ENCODE measurements around the gene PROSER1.

Gene PROSER1

GRCh38 chr13:39040206-39040605 lies 2.3 kb upstream of the PROSER1 start:
- no peak for DNase-seq
- no peak overlapping the region for H3K27ac Mint-ChIP-seq
- no peak for ATAC-seq (replicated peaks)
- H3K4me3 Mint-ChIP-seq, result peak overlapping the region in 1 of 2 donors; percentile 52
- H3K27me3 Mint-ChIP-seq, result no peaks in the 10 kb centered on the region
- H3K36me3 Mint-ChIP-seq (ENCODE audit: insufficient read depth), result peaks cover 22% of the 10 kb centered on the region
- H3K9me3 Mint-ChIP-seq, result no peaks in the 10 kb centered on the region
- peaks cover 22 to 46% of the 10 kb centered on the region in 2 donors for H3K4me1 Mint-ChIP-seq (ENCODE audit: low read depth in 2 of 2)

DNA sequence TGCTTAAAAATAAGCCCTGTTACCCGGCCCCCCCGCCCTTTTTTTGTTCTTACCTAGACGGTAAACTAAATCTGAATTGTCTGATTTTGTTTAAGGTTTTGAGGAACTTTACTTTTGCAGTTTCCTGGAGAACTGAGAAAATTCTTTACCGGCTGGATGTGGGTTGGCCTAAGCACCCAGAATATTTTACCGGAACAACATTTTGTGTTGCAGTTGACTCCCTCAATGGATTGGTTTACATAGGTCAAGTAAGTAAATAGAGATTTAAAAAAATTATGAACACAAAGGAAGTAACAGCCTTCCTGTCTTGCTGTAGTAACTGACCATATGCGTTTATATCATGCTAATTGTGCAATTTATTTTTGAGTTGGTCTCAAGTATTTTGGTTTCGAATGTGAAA lies 1.2 kb upstream of the PROSER1 start:
- Mint-ChIP-seq H3K4me1 (ENCODE audit: low read depth in 2 of 2) (peaks cover 25 to 55% of the 10 kb centered on the region in 2 donors), H3K36me3 (ENCODE audit: insufficient read depth) (peaks cover 22% of the 10 kb centered on the region), H3K9me3 (no peaks in the 10 kb centered on the region), H3K27ac (peak overlapping the region; percentile 97 to 99), H3K27me3 (no peaks in the 10 kb centered on the region), H3K4me3 (peak overlapping the region; percentile 99)
- DNase-seq (no peak), ATAC-seq (replicated peaks) (no peak)

- Mint-ChIP-seq H3K9me3 (no peaks in the 10 kb centered on the region), H3K27me3 (no peaks in the 10 kb centered on the region)
These were observed 711 bp upstream of the PROSER1 start for GRCh38 chr13:39038569-39039030.

DNA sequence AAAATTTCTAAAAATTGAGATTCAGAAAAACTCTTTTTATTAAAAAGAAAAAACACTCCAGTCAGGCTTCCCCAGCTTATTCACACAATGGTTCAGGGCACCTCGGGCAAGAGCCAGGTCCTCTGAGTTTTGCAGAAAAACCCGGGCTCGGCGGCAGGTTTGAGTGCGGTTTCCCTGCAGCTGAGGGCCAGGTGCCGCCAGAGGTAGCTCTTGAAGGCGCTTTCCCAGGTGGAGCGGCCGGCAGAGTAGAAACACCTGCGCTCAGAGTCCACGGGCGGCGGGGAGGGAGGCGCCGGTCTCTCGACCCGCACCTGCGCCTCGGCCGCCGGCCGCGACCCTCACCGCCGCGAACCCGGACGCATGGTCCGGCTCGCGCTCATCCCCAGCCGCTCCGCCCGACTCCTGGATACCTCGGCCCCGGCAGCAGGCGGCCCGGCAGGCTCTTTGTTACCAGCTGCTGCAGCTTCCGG lies 444 bp downstream of the PROSER1 start:
- Mint-ChIP-seq H3K4me1 (ENCODE audit: low read depth in 2 of 2) (peaks cover 28 to 64% of the 10 kb centered on the region in 2 donors), H3K36me3 (ENCODE audit: insufficient read depth) (peaks cover 22% of the 10 kb centered on the region)

More at GRCh38 chr13:39038569-39039030, 711 bp upstream of the PROSER1 start:
- Mint-ChIP-seq H3K36me3 (ENCODE audit: insufficient read depth) (peaks cover 22% of the 10 kb centered on the region), H3K27ac (peak overlapping the region; percentile 97 to 99), H3K4me1 (ENCODE audit: low read depth in 2 of 2) (peaks cover 28 to 60% of the 10 kb centered on the region in 2 donors), H3K4me3 (peak overlapping the region; percentile 99)
- ATAC-seq (replicated peaks) (peak; percentile 51), DNase-seq (peak; percentile 43 to 63 (median 50))

DNA sequence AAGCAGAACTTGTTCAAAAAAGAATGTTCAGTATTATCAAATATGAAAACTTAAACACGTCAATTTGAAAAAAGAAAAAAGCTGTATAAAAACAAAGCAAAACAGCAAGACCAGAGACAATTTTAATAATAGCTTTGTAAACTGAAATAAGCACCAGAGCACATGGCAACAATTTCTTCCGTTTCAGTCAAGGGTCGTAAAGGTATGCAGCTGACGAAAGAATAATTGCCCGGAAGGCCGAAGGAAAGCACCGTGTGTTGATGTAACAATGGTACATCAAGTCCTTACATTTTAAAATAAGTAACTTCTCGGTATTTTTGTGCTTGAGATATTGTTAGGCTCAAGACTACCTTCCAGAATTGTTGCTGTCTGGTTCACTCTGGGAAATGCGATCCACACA lies 1.7 kb downstream of the PROSER1 start:
- DNase-seq (no peak), ATAC-seq (replicated peaks) (no peak)
- Mint-ChIP-seq H3K27ac (peak overlapping the region; percentile 87 to 99), H3K36me3 (ENCODE audit: insufficient read depth) (peaks cover 28% of the 10 kb centered on the region), H3K9me3 (no peaks in the 10 kb centered on the region), H3K27me3 (no peaks in the 10 kb centered on the region), H3K4me1 (ENCODE audit: low read depth in 2 of 2) (peaks cover 32 to 71% of the 10 kb centered on the region in 2 donors), H3K4me3 (peak overlapping the region; percentile 99)

More for the DNA sequence above, 444 bp downstream of the PROSER1 start:
- Mint-ChIP-seq H3K27ac (peak overlapping the region; percentile 97 to 99), H3K4me3 (peak overlapping the region; percentile 99), H3K27me3 (no peaks in the 10 kb centered on the region), H3K9me3 (no peaks in the 10 kb centered on the region)
- ATAC-seq (replicated peaks), result peak; percentile 10
- DNase-seq, result peak in 1 of 3 experiments; percentile 23

GRCh38 chr13:39035799-39036198 lies 2.1 kb downstream of the PROSER1 start:
- Mint-ChIP-seq H3K36me3 (ENCODE audit: insufficient read depth) (peaks cover 28% of the 10 kb centered on the region), H3K27me3 (no peaks in the 10 kb centered on the region), H3K9me3 (no peaks in the 10 kb centered on the region), H3K4me3 (peak overlapping the region; percentile 99), H3K27ac (peak overlapping the region; percentile 30 to 87), H3K4me1 (ENCODE audit: low read depth in 2 of 2) (peaks cover 31 to 68% of the 10 kb centered on the region in 2 donors)
- no peak for DNase-seq
- ATAC-seq (replicated peaks), result no peak

DNA sequence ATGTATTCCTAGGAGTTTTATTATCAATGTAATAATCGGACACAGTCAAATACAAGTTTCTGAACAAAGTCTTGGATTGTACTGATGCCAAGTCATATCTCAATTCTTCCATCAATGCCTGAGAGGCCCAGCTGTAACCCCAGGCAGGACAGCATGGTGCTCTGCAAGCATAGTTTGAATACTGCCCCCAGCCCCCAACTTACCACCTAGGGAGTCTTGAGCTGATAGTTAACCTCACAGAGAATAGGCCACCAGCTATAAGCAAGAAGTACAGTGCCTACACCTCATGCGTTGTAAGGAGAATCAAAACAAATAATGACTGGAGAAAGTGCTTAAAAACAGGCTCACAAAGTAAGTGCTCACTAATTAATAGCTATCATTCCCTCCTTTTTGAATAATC lies 2.7 kb downstream of the PROSER1 start:
- Mint-ChIP-seq H3K27me3 (no peaks in the 10 kb centered on the region), H3K4me3 (peak overlapping the region; percentile 99), H3K4me1 (ENCODE audit: low read depth in 2 of 2) (peaks cover 31 to 62% of the 10 kb centered on the region in 2 donors), H3K36me3 (ENCODE audit: insufficient read depth) (peaks cover 33% of the 10 kb centered on the region), H3K9me3 (no peaks in the 10 kb centered on the region), H3K27ac (peak overlapping the region; percentile 30 to 87)
- ATAC-seq (replicated peaks) (no peak), DNase-seq (no peak)

- H3K27me3 Mint-ChIP-seq, result no peaks in the 10 kb centered on the region
These were observed 3.8 kb downstream of the PROSER1 start for GRCh38 chr13:39034085-39034484.

DNA sequence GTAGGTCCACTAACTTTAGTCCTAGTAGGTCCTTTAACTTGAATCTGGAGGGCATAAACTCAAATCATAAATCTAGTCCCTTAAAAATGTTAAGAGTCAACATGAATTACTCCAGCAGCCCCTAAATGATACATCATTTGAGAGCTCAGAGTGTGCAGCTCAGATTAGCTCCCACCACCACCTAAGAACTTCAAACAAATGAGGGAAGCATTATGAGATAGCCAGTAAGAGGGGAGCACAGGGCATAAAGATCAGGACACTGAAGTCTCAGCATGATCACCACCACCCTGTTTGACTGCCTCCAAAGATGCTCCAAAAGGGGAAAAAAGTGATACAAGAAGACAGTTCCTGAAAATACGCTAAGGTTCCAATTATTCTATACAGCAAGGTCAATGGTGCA lies 5.7 kb downstream of the PROSER1 start:
- H3K27me3 Mint-ChIP-seq, result no peaks in the 10 kb centered on the region
- peak overlapping the region in 1 of 2 donors; percentile 72 for H3K27ac Mint-ChIP-seq
- peaks cover 31% of the 10 kb centered on the region for H3K36me3 Mint-ChIP-seq (ENCODE audit: insufficient read depth)
- H3K4me3 Mint-ChIP-seq, result no peak overlapping the region
- peaks cover 26 to 48% of the 10 kb centered on the region in 2 donors for H3K4me1 Mint-ChIP-seq (ENCODE audit: low read depth in 2 of 2)
- ATAC-seq (replicated peaks) (no peak), DNase-seq (no peak)
- H3K9me3 Mint-ChIP-seq, result no peaks in the 10 kb centered on the region

More at GRCh38 chr13:39034085-39034484, 3.8 kb downstream of the PROSER1 start:
- H3K4me3 Mint-ChIP-seq, result peak overlapping the region in 1 of 2 donors; percentile 33
- DNase-seq, result no peak
- no peaks in the 10 kb centered on the region for H3K9me3 Mint-ChIP-seq
- peaks cover 31 to 53% of the 10 kb centered on the region in 2 donors for H3K4me1 Mint-ChIP-seq (ENCODE audit: low read depth in 2 of 2)
- peaks cover 35% of the 10 kb centered on the region for H3K36me3 Mint-ChIP-seq (ENCODE audit: insufficient read depth)
- no peak overlapping the region for H3K27ac Mint-ChIP-seq
- ATAC-seq (replicated peaks), result no peak

DNA sequence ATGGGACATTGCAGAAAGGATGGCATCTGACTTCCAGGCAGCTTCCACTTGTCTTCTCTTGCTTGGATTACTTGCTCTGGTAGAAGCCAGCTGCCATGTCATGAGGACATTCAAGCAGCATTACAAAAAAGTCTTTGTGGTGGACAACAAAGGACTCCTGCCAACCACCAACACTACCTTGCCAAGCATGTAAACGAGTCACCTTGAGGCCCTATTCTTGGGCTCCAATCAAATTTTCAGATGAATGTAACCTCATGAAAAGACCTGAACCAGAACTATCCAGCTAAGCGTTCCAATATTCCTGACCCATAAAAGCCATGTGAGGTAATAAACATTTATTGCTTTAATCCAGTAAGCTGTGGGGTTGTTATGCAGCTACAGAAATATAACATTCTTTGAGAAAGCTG lies 12.5 kb downstream of the PROSER1 start:
- peaks cover 63% of the 10 kb centered on the region for H3K36me3 Mint-ChIP-seq (ENCODE audit: insufficient read depth)
- H3K4me3 Mint-ChIP-seq, result no peak overlapping the region

DNA sequence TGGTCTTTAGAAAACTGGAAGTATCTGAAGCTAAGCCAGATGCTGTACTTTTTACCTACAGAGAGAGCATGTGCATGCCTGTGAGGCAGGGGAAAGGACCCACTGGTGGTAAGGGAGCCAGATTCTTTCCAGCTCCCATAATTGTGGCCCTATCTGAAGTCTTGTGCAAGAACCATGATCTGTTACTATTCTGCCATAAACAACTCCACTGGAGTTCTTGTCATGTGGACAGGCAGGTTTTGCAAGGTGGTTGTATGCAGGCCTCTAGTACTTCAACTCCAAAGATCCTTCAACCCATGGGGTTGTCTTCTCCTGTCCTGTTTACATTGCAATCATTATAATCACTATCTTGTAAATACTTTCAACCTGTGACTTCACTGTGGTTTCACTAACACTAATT lies 14.1 kb downstream of the PROSER1 start:
- Mint-ChIP-seq H3K4me3 (no peak overlapping the region), H3K36me3 (ENCODE audit: insufficient read depth) (peaks cover 70% of the 10 kb centered on the region), H3K27ac (no peak overlapping the region), H3K4me1 (ENCODE audit: low read depth in 2 of 2) (no peaks in the 10 kb centered on the region), H3K27me3 (no peaks in the 10 kb centered on the region), H3K9me3 (no peaks in the 10 kb centered on the region)
- ATAC-seq (replicated peaks), result no peak
- DNase-seq, result no peak

More for the DNA sequence above, 12.5 kb downstream of the PROSER1 start:
- no peak for DNase-seq
- H3K4me1 Mint-ChIP-seq (ENCODE audit: low read depth in 2 of 2), result no peaks in the 10 kb centered on the region
- no peaks in the 10 kb centered on the region for H3K27me3 Mint-ChIP-seq
- H3K27ac Mint-ChIP-seq, result peak overlapping the region in 1 of 2 donors; percentile 20
- no peak for ATAC-seq (replicated peaks)
- H3K9me3 Mint-ChIP-seq, result no peaks in the 10 kb centered on the region

DNA sequence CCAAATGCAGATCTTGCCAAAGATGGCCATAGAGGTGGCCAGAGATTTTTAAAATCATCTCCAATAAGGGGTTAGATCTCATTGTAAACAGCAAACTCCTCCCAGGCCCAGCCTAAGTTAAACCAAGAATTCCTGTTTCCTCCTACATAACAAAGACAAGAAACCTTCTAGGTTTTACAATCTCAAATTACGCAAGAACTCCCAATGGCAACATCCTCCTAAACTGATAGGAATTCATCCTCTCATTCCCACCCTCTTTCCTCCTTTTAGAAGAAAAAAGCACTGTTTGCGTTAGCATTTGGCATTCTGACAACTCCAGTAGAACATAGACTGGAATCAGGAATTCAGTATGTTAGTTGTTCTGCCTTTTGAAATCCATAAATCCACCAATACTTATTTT lies 14.6 kb downstream of the PROSER1 start:
- no peak for DNase-seq
- Mint-ChIP-seq H3K36me3 (ENCODE audit: insufficient read depth) (peaks cover 71% of the 10 kb centered on the region), H3K4me1 (ENCODE audit: low read depth in 2 of 2) (peaks cover 0 to 4% of the 10 kb centered on the region in 2 donors), H3K9me3 (no peaks in the 10 kb centered on the region), H3K27ac (no peak overlapping the region), H3K4me3 (no peak overlapping the region), H3K27me3 (no peaks in the 10 kb centered on the region)
- no peak for ATAC-seq (replicated peaks)

DNA sequence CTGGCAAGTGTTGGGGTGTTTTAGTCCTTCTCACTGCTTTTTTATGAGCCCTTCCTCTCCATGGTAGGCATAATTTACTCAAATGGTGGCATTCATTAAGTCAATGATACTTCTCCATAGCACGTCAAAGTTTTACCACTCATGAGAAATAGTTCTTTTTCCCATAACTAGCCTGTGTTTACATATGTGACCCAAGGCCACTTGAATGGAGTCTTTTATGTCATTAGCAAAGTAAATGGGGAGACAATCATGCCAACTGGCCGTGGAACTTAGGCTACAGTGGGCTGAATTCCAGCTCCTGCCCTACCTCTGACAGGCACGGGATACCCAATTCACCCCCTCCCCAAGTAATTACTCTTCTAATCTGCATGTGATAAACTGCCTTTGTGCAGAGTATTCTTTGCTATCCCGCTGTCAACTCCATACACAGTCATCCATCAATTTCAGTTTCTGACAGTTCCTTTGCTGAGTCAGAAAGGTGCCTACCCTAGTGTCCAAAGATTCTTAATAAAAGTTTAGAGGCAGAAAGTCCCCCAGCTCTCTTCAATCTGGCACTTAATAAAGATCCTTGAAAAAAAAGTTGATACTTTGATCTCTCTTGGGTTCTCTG lies 16.9 kb downstream of the PROSER1 start:
- no peak for DNase-seq
- peaks cover 74% of the 10 kb centered on the region for H3K36me3 Mint-ChIP-seq (ENCODE audit: insufficient read depth)
- H3K4me1 Mint-ChIP-seq (ENCODE audit: low read depth in 2 of 2), result peaks cover 2 to 14% of the 10 kb centered on the region in 2 donors
- no peak for ATAC-seq (replicated peaks)
- no peaks in the 10 kb centered on the region for H3K9me3 Mint-ChIP-seq
- peak overlapping the region; percentile 32 to 41 for H3K27ac Mint-ChIP-seq
- H3K27me3 Mint-ChIP-seq, result no peaks in the 10 kb centered on the region
- H3K4me3 Mint-ChIP-seq, result no peak overlapping the region

- H3K9me3 Mint-ChIP-seq, result no peaks in the 10 kb centered on the region
- peaks cover 2 to 14% of the 10 kb centered on the region in 2 donors for H3K4me1 Mint-ChIP-seq (ENCODE audit: low read depth in 2 of 2)
- DNase-seq (no peak), ATAC-seq (replicated peaks) (peak; percentile 76)
- H3K27me3 Mint-ChIP-seq, result no peaks in the 10 kb centered on the region
- peaks cover 83% of the 10 kb centered on the region for H3K36me3 Mint-ChIP-seq (ENCODE audit: insufficient read depth)
- H3K4me3 Mint-ChIP-seq, result no peak overlapping the region
- peak overlapping the region in 1 of 2 donors; percentile 20 for H3K27ac Mint-ChIP-seq
These were observed 21.1 kb downstream of the PROSER1 start for GRCh38 chr13:39016787-39017186.
